GM19328 (cell line): ENCODE data around the gene FOXP4.

Experiments
- ATAC-seq: cut with Tn5 transposase; IDR thresholded peaks from one replicate; pipeline ENCODE4 v1.9.1; 2021; ENCODE audit warnings: mild to moderate bottlenecking, moderate library complexity; ENCODE audit not compliant: unreplicated experiment

Gene FOXP4

GRCh38 chr6:41545703-41546474 is at the start of gene FOXP4:
Gene FOXP4 (plus strand): TSS chr6:41546381. CDS start chr6:41565761, 19,380 bp downstream.
- ATAC-seq = peak; percentile 73

DNA sequence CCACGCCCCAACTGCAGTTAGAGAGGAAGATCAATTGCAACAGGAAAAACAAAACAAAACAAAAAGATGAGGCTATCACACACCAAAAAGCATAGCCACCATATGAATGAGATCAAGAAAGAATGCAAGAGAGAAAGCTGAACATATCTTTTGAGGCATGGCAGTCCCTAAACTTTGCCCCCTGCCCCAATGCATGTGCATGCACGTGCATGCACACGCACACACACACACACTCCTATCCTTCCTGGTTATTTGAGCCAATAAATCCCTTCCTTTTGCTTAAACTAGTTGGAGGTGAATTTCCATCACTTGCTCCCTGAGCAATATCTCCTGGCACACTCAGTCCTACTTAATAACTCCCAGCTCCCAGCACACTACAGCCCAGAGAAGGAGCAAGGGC is 48.6 kb upstream of the FOXP4 start:
- no peak for ATAC-seq

DNA sequence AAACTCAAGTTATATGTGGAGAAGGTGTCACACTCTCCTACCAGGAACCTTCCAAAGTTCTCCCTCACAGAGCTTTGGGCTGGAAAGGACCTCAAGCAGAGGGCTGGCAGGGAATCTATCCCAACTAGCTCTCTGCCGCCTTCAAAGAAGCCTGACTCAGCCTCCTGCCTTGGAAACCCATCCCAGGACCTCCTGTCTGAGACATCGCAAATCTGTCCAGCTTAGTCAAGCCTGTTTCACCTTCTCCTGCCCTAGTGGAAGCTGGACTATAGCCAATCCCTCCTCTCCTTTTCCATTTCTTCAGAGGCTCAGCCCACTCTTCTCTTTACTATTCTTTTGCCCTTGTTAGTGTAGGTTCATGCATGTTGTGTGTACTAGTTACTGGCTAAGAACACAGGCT is 48.2 kb upstream of the FOXP4 start:
- no peak for ATAC-seq

GRCh38 chr6:41498968-41499599 is 47.1 kb upstream of the FOXP4 start:
- ATAC-seq = no peak

GRCh38 chr6:41500561-41500960 is 45.6 kb upstream of the FOXP4 start:
- no peak for ATAC-seq

DNA sequence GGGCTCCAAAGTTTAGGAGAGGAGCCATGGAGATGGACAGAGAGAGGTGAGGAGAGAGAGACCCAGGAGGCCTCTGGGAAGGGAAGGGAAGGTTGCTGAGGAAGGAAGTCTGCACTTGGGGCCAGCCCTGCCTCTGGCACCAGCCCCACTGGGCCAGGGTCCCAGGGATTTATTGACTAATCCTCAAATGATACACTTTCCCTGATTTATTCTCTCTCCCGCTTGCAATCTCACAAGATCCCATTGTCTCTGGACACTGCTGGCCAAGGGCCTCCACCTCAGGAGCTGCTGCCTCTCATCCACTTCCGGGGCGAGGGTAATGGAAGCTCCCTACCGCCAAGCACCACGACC is 43.6 kb upstream of the FOXP4 start:
- no peak for ATAC-seq

DNA sequence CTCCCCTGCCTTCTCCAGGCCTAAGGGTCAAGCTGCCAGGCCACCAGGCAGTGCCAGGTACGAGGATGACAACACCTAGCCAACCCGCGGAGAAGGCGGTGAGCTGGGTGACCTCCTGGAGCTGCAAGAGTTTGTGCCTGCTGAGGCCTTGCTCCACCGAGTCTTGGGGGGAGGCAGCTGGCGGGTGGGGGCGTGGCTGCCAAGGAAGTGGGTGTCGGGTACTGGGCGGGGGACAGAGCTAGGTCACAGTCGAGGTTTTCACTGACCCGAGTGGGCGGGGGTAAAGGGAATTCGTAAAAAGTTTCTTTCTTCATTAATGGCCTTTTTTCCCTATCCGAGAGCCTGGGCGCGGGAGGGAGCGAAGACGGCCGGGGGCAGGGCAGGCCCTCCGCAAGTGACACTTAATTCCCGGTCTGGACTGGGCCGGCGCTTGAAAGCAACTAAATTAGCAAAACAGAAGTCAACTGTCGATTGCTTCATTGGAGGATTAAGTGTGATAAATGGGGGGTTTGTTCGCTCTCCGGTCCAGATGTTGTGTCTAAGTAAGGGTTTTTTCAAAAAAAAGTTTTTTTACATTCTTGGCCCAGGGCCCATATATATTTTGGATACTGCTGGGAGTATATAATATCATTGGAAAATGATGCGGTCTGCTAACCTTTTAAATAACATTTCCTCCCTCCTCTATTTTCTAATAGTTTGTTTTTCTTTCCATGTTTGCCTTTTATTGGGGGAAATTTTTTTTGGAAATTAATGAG is 43.1 kb upstream of the FOXP4 start:
- ATAC-seq = no peak

GRCh38 chr6:41503827-41504465 is 42.2 kb upstream of the FOXP4 start:
- ATAC-seq = no peak

- no peak for ATAC-seq
Measured at GRCh38 chr6:41504466-41505121, 41.6 kb upstream of the FOXP4 start.

DNA sequence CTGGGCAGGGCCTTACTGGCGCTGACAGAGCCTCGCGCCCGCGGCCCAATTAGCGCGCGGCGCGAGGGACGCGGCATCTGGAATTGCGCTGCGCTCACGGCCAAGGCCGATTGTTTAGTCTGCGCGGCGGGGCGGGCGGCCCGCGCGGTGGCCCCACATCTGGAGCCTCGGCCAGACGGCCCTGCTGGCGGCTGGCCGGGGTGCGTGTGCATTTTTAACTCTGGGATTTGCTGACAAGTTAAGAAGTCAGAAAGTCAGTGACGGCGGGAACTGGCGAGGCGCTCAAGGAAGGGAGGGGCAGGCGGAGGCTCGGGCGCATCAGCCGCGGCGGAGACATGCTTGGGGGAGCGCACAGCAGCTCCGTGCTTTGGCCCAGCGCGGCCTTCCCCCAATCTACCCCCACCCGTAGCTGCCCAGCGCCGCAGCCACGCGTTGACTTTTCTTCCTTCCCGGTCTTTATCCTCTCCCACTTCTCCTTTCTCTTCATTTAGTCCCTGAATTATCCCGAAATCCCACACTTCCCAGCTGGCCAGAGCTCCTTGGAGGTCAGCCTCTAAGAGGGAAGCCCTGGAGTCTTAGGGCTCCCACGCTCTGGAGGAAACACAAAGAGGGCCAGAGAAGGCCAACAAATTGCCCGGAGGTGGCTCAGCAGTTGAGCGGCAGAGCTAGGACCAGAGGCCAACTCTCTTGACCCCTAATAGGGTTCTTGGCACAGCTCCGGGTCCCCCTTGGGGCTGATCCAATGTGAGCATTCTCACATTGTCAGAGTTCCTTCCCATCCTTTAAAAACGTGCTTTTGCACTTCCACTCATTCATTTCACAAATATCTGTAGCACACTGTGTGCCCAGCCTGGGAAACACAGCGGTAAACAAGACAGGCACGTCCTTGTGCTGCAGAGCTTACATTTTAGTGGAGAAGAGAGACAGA is 40.8 kb upstream of the FOXP4 start:
- ATAC-seq = no peak

- ATAC-seq = no peak
Measured at GRCh38 chr6:41508479-41508878, 37.7 kb upstream of the FOXP4 start.

DNA sequence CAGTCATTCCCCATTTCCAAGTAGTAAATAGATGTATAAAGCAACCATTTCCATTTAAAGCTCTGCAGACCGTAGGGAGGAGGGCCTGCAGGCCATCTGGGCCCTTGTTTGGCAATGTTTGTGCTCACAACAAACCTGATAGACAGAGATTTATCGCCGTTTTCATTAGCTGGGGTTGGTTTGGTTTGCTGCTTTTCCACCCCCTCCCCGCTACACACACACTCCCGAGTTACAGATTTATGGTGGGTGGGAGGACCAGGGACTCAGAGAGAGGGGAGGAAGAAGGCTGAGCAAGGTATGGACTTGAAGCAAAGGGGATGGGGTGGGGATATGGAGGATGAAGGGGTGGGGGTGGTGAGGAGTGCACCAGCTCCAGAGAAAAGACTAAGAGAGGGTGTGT is 36.6 kb upstream of the FOXP4 start:
- no peak for ATAC-seq

- no peak for ATAC-seq
Measured at GRCh38 chr6:41511443-41512060, 34.6 kb upstream of the FOXP4 start.

GRCh38 chr6:41512146-41512701 is 34.0 kb upstream of the FOXP4 start:
- no peak for ATAC-seq

GRCh38 chr6:41515995-41516394 is 30.2 kb upstream of the FOXP4 start:
- ATAC-seq = no peak

DNA sequence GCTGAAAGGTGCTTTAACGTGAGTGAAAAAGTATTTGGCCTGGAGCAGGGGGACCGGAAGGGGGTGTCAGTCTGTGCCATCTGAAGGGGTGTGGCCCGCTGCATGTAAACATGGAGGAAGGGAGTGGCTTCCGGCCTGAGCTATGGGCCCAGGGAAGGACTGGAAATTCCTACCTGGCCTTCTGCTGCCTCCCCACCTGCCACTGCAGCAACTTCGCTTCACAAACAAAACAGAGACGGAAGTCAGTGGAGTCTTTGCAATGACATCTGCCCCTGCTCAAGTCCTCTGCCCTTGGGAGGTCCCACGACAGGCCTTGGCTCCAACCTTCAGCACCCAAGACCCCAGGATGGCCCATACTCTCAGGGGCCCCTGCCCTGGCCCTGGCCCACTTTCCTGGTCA is 28.1 kb upstream of the FOXP4 start:
- ATAC-seq = no peak

GRCh38 chr6:41519305-41519744 is 26.9 kb upstream of the FOXP4 start:
- ATAC-seq = no peak

DNA sequence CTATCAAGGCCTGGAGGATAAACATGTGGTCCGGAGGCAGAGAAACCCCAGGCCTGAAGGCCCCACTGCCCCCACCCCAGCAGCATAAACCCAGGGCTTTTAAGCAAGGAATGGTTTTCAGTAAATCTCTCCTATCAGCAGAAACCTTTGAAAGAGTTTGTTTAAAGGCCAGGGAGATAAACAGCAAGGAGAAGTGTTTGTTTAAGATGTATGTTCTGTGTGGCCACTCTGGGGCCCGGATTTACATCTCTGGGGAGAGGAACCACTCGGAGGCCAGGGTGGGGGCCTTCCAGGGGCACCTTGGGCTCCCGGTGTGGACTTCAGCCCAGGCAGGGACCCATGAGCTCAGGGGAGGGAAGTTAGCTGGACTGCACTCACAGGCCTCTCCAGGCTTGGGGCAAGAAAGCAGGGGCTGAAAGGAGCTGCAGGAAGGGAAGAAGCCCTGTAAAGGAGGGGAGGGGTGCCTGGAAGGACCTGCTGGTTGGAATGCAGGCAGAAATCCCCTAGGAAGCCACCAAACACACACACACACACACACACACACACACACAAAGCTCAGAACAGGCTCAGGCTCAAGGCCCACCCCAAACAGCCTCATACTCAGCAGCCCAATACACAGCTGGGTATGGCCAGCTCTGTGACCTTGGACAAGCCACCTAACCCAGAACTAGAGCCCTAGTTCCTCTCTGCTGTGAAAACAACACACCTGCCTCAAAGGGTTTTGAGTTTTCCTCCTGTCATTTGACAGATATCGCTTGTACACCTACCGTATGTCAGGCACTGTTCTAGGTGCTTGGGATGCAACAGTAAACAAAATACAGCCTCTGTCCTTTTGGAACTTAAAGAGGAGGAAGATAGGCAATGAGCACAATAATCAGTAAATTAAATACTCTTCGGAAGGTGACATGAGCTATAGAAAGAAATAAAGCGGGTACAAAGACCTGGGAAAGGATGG is 26.2 kb upstream of the FOXP4 start:
- ATAC-seq = no peak
